H54 (cell line): ENCODE results near the gene RIMKLA.

ENCODE experiments used
- DNase-seq: peaks from one replicate; pipeline ENCODE4 v3.0.0; 2011; ENCODE audit warnings: low spot score, mixed read lengths; ENCODE audit not compliant: insufficient read length
- FAIRE-seq: peaks from 3 replicates; lab custom pipeline; 2011; peaks lifted over from hg19 to GRCh38; lab: Jason Lieb, UNC
- POLR2A ChIP-seq: IDR thresholded peaks from 2 replicates; pipeline ENCODE4 v1.6.1; 2011; ENCODE audit warnings: low read depth, mild to moderate bottlenecking, low read length

Gene RIMKLA

DNA sequence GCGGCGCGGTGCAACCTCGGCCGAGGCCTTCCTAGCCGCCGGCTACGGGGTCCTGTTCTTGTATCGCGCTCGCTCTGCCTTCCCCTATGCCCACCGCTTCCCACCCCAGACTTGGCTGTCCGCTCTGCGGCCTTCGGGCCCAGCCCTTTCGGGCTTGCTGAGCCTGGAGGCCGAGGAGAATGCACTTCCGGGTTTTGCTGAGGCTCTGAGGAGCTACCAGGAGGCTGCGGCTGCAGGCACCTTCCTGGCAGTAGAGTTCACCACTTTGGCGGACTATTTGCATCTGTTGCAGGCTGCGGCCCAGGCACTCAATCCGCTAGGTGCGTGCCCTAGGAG lies 76.1 kb downstream of the RIMKLA start:
- FAIRE-seq = no peak
- no peak for TF ChIP-seq POLR2A
- peak; percentile 37 for DNase-seq

DNA sequence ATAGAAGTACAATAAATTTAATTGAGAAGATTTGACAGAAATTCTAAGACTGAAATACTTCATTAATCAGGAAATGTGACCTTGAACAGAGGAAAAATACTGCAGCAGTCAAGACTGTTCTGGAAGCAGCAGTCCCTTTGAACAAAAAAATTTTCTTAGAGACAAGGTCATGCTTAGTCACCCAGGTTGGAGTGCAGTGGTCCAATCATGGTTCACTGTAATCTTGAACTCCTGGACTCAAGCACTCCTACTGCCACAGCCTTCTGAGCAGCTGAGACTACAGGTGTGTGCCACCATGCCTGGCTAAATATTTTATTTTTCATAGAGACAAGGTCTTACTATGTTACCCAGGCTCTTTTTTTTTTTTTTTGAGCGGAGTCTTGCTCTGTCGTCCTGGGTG lies 80.6 kb downstream of the RIMKLA start:
- FAIRE-seq = no peak
- no peak for TF ChIP-seq POLR2A

DNA sequence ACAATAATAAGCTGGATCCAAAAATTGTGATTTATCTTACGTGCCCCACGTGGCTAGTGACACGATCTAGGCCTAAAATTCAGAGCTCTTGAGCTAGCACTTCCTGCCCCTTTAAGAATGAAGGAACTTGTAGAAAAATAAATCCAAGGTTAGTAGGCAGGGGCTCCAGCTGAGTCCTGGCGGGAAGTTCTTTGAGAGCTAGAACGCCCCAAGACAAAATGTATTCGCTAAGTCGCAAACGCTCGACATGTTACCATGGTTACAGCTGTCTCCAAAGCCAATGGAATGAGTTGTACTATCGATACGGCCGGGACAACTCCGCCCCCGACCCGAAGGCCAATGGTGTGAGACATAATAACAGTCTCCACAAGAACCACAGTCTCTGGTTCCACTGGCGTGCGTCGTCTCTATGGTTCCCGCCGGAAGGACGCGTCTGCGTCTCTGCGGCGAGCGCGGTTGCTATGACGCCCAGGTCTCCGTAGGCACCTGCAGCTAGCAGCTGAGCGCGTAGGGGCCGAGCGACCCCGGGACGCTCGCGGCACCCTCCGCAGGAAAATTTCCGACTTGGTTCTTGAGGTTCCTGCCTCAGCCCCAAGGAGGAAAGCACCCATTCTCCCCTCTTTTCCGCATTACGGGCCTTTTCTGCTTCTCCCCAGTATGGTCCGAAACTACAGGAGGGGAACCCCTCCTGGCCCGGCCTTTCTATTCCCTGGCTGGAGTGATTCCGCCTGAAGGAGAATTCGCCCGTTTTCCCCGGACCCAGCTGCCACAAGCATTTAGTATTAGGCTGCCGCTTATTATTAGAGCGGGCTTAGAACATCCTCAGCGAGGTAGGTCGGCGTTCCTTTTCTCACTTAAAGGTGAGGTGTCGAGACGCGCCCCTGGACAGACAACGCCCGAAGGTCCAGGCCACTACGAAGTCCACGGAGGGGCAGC lies 82.5 kb downstream of the RIMKLA start, which contains the start of gene CCDC30:
Gene CCDC30 (plus strand): TSS at position 459 of the 936 bp plus-strand sequence. CDS start 17,266 bp downstream, outside the sequence.
- peak; percentile 100 for FAIRE-seq
- peak; percentile 30 for TF ChIP-seq POLR2A
- peak; percentile 96 for DNase-seq

More for the DNA sequence above, 80.6 kb downstream of the RIMKLA start:
- no peak for DNase-seq

DNA sequence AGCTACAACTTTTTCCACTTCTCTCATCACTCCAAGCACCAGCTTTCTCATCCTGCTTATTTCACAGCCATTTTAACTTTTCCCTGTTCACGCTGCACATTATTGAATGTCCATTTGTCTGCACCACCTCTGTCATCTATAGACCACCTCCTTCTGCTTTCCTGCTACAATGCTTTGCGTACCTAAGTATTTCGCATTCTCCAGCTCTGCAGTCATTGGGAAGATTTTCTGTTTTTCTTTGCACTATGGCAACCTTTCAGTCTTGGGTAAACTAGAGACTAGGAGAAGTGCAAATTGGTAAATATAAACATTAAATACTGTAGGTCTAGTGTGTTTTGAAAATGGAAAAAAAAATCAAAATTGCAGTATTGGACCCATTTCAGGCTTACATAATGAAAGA lies 83.3 kb downstream of the RIMKLA start:
- FAIRE-seq (no peak), DNase-seq (no peak)
- TF ChIP-seq POLR2A = no peak

DNA sequence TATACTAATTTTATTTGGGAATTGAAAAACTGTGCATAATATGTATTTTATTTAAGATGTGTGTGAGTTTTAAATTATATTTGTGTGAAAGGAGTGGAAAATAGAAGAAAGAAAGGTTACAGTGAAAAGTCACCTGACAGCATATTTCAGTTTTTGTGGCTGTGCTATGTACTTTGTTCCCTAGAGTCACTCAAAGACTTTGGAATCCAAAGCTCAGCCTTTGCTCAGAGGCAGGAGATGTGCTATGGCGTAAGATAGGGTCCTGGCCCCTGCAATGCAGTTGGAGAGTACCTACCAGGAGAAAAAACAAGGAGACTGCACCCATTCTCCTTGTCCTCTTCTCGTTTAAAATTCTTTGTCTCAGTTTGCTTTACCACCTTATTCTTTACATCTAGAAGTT lies 85.4 kb downstream of the RIMKLA start:
- no peak for DNase-seq
- FAIRE-seq = no peak
- no peak for TF ChIP-seq POLR2A

DNA sequence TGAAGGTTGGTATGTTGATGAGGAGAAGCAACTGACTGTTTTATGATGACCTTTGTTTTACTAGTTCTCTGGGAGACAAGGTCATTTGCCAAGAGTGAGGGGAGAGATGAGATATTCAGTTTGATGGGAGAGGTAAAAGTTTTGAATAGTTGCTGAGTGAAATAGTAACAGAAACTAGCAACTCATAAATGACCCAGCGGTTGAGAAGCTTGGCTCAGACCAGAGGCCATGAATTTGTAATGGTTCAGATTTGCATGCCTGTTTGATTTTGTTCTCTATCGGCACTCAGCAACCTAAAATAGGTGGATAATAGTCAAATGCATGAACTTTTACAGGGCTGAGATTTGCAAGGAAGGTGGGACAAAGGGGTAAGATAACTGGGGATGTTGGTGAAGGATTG lies 89.1 kb downstream of the RIMKLA start:
- DNase-seq (no peak), FAIRE-seq (no peak)
- TF ChIP-seq POLR2A = no peak
